ENCODE measurements around the gene ZNF346.

ZNF346 gene

DNA sequence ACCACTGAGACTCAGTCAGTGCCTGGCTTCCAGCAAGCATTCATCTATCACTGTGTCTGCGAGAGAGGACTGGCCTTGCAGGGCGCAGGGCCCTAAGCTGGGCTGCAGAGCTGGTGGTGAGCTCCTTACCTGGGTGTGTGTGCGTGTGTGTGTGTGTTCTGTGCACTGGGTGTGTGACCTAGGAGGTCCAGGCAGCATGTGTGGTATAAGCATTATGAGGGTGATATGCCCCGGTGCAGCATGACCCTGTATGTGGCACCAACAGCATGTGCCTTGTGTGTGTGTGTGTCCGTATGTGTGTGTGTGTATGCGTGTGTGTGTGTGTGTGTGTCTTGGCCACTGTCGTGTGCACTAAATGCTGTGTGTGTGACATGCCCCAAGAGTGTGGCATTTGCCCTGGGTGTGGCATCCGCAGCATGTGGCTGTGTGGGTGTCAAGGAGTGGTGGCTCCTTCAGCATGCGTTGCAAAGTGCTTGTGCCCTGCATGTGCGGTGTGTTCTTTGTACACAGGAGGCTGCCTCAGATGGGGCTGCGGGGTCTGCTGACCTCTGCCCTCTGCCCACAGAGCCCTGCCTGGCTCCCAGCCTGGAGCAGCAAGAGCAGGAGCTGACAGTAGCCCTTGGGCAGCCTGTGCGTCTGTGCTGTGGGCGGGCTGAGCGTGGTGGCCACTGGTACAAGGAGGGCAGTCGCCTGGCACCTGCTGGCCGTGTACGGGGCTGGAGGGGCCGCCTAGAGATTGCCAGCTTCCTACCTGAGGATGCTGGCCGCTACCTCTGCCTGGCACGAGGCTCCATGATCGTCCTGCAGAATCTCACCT, 67.5 kb downstream of the ZNF346 start:
- H3K36me3 ChIP-seq (ENCODE audit: insufficient read depth, low read length) = no peaks in the 10 kb centered on the region
- no peak overlapping the region for H2AFZ ChIP-seq (ENCODE audit: low read length)
- no peak overlapping the region for H3K4me2 ChIP-seq (ENCODE audit: low read depth, low read length, poor library complexity, severe bottlenecking)

DNA sequence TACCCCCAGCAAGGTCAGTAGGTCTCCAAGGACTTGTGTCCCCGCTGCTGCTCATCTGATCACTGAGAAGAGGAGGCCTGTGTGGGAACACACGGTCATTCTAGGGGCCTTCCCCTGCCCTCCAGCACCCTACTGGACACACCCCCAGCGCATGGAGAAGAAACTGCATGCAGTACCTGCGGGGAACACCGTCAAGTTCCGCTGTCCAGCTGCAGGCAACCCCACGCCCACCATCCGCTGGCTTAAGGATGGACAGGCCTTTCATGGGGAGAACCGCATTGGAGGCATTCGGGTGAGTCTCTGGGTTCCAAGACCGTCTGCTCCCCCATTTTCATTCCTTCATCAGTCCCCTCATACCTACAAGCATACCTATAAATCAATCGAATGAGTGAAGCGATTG, 68.3 kb downstream of the ZNF346 start:
- no peaks in the 10 kb centered on the region for H3K27me3 ChIP-seq (ENCODE audit: insufficient read depth, low read length, poor library complexity, severe bottlenecking)
- TF ChIP-seq EZH2phosphoT487 (IDR thresholded peaks at IDR 0.05; ENCODE audit: borderline replicate concordance) = no peak
- TF ChIP-seq, protein P1, sequence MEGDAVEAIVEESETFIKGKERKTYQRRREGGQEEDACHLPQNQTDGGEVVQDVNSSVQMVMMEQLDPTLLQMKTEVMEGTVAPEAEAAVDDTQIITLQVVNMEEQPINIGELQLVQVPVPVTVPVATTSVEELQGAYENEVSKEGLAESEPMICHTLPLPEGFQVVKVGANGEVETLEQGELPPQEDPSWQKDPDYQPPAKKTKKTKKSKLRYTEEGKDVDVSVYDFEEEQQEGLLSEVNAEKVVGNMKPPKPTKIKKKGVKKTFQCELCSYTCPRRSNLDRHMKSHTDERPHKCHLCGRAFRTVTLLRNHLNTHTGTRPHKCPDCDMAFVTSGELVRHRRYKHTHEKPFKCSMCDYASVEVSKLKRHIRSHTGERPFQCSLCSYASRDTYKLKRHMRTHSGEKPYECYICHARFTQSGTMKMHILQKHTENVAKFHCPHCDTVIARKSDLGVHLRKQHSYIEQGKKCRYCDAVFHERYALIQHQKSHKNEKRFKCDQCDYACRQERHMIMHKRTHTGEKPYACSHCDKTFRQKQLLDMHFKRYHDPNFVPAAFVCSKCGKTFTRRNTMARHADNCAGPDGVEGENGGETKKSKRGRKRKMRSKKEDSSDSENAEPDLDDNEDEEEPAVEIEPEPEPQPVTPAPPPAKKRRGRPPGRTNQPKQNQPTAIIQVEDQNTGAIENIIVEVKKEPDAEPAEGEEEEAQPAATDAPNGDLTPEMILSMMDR (conservative IDR thresholded peaks at IDR 0.05; ENCODE audit: low read length) = no peak
- no peaks in the 10 kb centered on the region for H3K36me3 ChIP-seq (ENCODE audit: insufficient read depth, low read length)
- no peaks in the 10 kb centered on the region for H3K9me3 ChIP-seq (ENCODE audit: insufficient read depth, low read depth, low read length)
- H2AFZ ChIP-seq (ENCODE audit: low read length) = no peak overlapping the region
- no peaks in the 10 kb centered on the region for H4K20me1 ChIP-seq (ENCODE audit: insufficient read depth, low read length, poor library complexity, severe bottlenecking)
- peaks cover 3% of the 10 kb centered on the region for H3K4me1 ChIP-seq (ENCODE audit: insufficient read depth, low read length, poor library complexity, severe bottlenecking)
- H3K4me3 ChIP-seq (ENCODE audit: low read length, poor library complexity, severe bottlenecking) = no peak overlapping the region
- no peak overlapping the region for H3K9ac ChIP-seq (ENCODE audit: low read depth, low read length, poor library complexity, severe bottlenecking)
- no peaks in the 10 kb centered on the region for H3F3A ChIP-seq (ENCODE audit: low read depth)
- no peak overlapping the region for H3K4me2 ChIP-seq (ENCODE audit: low read depth, low read length, poor library complexity, severe bottlenecking)
- no peaks in the 10 kb centered on the region for H3K9me2 ChIP-seq (replicated peaks; ENCODE audit: low read depth, low read length)
- H3K79me2 ChIP-seq (ENCODE audit: insufficient read depth, low read length) = no peaks in the 10 kb centered on the region

More for the DNA sequence above, 67.5 kb downstream of the ZNF346 start:
- Histone ChIP-seq H3K4me1 (ENCODE audit: insufficient read depth, low read length, poor library complexity, severe bottlenecking) (peaks cover 3% of the 10 kb centered on the region), H4K20me1 (ENCODE audit: insufficient read depth, low read length, poor library complexity, severe bottlenecking) (no peaks in the 10 kb centered on the region), H3K9me2 (replicated peaks; ENCODE audit: low read depth, low read length) (no peaks in the 10 kb centered on the region), H3K4me3 (ENCODE audit: low read length, poor library complexity, severe bottlenecking) (no peak overlapping the region), H3K27me3 (ENCODE audit: insufficient read depth, low read length, poor library complexity, severe bottlenecking) (no peaks in the 10 kb centered on the region), H3F3A (ENCODE audit: low read depth) (no peaks in the 10 kb centered on the region), H3K9me3 (ENCODE audit: insufficient read depth, low read depth, low read length) (no peaks in the 10 kb centered on the region), H3K9ac (ENCODE audit: low read depth, low read length, poor library complexity, severe bottlenecking) (no peak overlapping the region), H3K79me2 (ENCODE audit: insufficient read depth, low read length) (no peaks in the 10 kb centered on the region)
- TF ChIP-seq EZH2phosphoT487 (IDR thresholded peaks at IDR 0.05; ENCODE audit: borderline replicate concordance) = no peak
- TF ChIP-seq, protein P1 (conservative IDR thresholded peaks at IDR 0.05; ENCODE audit: low read length) = no peak

DNA sequence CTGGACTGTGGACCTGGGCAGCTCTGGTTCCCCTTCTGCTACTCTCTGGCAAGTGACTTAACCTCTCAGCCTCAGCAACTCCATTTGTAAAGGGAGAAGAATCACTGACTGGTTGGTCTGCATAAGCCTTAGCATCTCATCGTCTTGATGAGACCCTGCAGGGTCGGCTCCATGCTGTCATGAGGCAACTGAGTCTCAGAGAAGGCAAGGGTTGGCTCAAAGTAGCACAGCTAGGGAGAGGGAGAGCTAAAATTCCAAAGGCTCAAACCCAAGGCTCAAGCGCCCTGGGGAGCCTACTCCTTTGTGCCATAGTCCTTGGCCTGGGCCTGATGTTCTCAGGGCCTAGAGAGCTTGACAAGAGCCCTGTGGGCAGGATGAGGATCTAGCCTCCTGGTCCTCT, 68.7 kb downstream of the ZNF346 start:
- Histone ChIP-seq H3K27me3 (ENCODE audit: insufficient read depth, low read length, poor library complexity, severe bottlenecking) (no peaks in the 10 kb centered on the region), H4K20me1 (ENCODE audit: insufficient read depth, low read length, poor library complexity, severe bottlenecking) (no peaks in the 10 kb centered on the region), H3K9ac (ENCODE audit: low read depth, low read length, poor library complexity, severe bottlenecking) (no peak overlapping the region), H3K4me2 (ENCODE audit: low read depth, low read length, poor library complexity, severe bottlenecking) (no peak overlapping the region), H3K79me2 (ENCODE audit: insufficient read depth, low read length) (no peaks in the 10 kb centered on the region), H3F3A (ENCODE audit: low read depth) (no peaks in the 10 kb centered on the region), H3K9me2 (replicated peaks; ENCODE audit: low read depth, low read length) (no peaks in the 10 kb centered on the region), H3K36me3 (ENCODE audit: insufficient read depth, low read length) (no peaks in the 10 kb centered on the region), H3K4me1 (ENCODE audit: insufficient read depth, low read length, poor library complexity, severe bottlenecking) (peaks cover 3% of the 10 kb centered on the region), H3K9me3 (ENCODE audit: insufficient read depth, low read depth, low read length) (no peaks in the 10 kb centered on the region), H2AFZ (ENCODE audit: low read length) (no peak overlapping the region), H3K4me3 (ENCODE audit: low read length, poor library complexity, severe bottlenecking) (no peak overlapping the region)
- TF ChIP-seq, protein P1 (conservative IDR thresholded peaks at IDR 0.05; ENCODE audit: low read length) = no peak

All from Loucy (cell line).